LNCAP (cell line): ENCODE data around the gene AMOTL2.
A peak's percentile ranks its signal among the peaks of the same experiment; 100 is the strongest.

ENCODE experiments used
- TF ChIP-seq, protein P1 (sequence below): fragments of 450-650 bp; IDR thresholded peaks from 2 replicates; pipeline ENCODE4 v1.5.1; 2017; ENCODE audit warnings: mild to moderate bottlenecking

AMOTL2 gene

DNA sequence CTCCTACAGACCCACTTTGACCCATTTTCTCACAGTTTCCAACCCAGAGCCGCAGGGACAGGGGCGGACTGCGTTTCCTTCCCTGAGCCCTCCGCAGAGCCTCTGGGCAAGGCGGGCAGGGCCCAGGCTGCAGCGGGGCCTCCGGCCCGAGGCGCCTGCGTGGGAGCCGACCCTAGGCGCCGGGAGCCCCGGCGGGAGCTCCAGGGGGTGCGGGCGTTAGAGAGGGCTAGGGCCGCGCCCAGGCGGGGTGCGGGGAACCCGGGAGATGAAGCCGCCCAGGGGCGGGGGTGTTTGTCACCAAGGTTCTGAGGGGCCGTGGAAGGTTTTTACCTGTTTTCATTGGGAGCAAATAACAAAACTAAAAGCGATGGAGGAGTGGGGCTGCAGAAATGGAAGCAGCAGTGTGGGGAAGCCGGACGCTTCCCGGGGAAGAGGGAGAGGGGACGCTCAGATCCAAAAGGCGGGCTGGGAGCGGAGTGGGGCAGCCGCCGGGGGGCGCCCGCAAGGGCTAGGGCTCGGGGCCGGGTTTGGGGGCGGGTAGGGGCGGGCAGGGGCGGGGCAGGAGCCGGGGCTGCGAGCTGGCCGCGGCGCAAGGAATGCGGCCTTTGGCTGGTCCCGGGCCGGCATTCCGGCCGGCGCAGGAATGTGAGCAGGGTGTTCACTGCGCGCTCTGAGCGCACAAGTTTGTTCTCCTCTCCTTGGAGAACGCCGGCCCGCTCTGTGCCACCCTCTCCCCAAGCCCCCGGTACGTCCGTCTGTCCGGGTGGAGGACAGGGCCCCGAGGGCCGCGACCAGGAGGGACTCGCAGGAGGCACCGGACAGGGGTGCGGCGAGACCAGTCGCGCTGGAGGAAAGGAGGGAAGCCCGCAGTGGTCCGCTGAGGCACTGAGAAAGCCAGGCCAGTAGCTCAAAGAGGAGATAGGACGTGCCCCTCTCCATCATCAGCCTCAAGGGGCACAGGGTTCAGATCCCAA is 61.1 kb downstream of the AMOTL2 start:
- TF ChIP-seq, protein P1, sequence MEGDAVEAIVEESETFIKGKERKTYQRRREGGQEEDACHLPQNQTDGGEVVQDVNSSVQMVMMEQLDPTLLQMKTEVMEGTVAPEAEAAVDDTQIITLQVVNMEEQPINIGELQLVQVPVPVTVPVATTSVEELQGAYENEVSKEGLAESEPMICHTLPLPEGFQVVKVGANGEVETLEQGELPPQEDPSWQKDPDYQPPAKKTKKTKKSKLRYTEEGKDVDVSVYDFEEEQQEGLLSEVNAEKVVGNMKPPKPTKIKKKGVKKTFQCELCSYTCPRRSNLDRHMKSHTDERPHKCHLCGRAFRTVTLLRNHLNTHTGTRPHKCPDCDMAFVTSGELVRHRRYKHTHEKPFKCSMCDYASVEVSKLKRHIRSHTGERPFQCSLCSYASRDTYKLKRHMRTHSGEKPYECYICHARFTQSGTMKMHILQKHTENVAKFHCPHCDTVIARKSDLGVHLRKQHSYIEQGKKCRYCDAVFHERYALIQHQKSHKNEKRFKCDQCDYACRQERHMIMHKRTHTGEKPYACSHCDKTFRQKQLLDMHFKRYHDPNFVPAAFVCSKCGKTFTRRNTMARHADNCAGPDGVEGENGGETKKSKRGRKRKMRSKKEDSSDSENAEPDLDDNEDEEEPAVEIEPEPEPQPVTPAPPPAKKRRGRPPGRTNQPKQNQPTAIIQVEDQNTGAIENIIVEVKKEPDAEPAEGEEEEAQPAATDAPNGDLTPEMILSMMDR: no peak

DNA sequence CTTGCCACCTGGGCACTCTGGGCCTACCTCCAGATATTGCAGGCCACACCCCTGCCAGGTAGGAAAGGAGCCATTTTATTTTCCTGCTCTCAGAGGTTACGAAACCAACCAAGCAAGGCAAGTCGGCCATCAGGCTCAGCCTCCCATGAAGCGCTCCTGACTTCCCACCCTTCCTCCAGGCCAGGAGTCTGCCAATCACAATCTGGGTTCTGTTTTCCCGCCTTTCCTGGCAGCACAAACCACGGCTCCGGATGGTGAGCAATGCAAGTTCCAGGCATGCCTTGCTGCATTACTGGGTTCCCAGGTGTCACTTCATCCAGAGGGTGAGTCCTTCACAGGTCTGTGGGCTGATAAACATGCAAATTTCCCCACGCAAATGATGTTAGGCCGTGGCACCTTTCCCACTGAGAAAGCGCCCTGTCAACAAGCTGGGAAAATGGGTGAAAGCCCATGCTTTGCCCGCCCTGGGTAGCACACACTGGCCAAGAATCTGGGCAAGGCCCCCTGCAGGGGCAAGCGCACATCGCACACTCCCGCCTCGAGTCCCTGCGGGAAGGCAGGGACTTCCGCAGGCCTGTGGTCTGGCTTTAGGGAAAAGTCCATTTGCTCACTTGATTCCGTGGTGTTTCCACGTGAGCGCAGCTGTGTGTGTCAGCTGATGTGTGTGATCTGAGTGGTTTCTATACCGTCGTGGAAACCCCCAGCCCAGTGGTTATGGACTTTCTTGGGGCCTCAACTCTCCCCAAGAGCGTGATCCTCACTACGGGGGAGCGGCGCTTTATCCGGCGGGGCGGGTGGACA is 62.0 kb downstream of the AMOTL2 start:
- TF ChIP-seq, protein P1: no peak

- TF ChIP-seq, protein P1: no peak
Measured at GRCh38 chr3:134311693-134312071, 62.6 kb downstream of the AMOTL2 start.

- TF ChIP-seq, protein P1: no peak
Measured at GRCh38 chr3:134311265-134311664, 63.0 kb downstream of the AMOTL2 start.

GRCh38 chr3:134309987-134310700 is 64.1 kb downstream of the AMOTL2 start:
- TF ChIP-seq, protein P1: no peak

GRCh38 chr3:134308350-134308891 is 65.8 kb downstream of the AMOTL2 start:
- TF ChIP-seq, protein P1: peak; percentile 95

DNA sequence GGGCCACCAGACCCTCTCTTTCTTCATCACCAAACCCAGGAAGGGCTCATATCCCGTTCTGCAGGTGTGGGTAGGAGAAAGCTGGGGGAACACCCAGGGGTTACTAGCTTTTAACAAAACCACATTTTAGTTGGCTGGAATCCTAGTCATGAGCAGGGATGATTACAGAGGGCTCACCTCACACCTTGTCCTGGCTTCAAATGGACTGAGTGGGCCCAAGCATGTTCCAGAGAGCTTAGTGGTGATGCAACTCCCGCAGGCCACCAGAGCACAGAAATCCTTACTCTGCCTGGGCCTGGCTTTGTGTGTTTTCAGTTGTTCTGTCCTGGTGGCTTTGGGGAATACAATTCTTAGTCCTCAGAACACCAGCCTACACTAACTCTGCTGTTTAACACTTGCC is 66.8 kb downstream of the AMOTL2 start:
- TF ChIP-seq, protein P1: no peak
